C4-2B (cell line): ENCODE data around the gene ZNF620.

Source experiments
- H3K27ac ChIP-seq: fragments of 450-650 bp; 2 replicates; pipeline ENCODE4 v1.5.1; 2017
- ZFX ChIP-seq: fragments of 450-650 bp; IDR thresholded peaks from 2 replicates; pipeline ENCODE4 v1.6.1; 2017
- TF ChIP-seq, protein P1 (sequence below): fragments of 450-650 bp; conservative IDR thresholded peaks from 2 replicates; pipeline ENCODE4 v1.5.1; 2017; ENCODE audit warnings: mild to moderate bottlenecking

Gene ZNF620

DNA sequence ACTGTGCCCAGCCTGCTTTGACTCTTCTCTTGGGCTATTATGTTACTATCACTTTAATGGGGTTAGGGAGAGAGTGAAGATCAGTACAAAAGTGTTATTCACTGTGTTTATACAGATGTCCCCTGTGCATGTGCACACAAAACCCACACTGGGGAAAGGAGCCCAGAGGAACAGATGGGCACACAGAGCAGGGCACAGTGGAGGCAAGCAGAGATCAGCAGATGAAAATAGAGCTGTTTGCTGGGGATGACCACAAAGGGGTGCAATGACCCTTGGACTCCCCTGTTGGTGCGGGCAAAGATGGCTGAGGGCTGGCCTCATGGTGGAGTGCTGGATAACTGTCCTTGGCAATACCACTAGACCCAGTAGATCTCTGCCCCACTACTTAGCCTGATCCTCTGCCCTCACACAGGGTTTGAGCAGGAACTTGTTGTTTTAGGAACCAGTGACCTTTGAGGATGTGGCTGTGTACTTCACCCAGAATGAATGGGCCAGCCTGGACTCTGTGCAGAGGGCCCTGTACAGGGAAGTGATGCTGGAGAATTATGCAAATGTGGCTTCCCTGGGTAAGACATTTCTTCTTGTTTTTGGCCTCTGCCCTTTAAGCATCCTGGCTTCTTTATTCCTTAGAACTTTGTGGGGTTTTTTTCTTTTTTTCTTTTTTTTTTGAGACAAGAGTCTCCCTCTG, 5.3 kb downstream of the ZNF620 start:
- TF ChIP-seq, protein P1, sequence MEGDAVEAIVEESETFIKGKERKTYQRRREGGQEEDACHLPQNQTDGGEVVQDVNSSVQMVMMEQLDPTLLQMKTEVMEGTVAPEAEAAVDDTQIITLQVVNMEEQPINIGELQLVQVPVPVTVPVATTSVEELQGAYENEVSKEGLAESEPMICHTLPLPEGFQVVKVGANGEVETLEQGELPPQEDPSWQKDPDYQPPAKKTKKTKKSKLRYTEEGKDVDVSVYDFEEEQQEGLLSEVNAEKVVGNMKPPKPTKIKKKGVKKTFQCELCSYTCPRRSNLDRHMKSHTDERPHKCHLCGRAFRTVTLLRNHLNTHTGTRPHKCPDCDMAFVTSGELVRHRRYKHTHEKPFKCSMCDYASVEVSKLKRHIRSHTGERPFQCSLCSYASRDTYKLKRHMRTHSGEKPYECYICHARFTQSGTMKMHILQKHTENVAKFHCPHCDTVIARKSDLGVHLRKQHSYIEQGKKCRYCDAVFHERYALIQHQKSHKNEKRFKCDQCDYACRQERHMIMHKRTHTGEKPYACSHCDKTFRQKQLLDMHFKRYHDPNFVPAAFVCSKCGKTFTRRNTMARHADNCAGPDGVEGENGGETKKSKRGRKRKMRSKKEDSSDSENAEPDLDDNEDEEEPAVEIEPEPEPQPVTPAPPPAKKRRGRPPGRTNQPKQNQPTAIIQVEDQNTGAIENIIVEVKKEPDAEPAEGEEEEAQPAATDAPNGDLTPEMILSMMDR = no peak
- no peak for TF ChIP-seq ZFX
- H3K27ac ChIP-seq = no peak overlapping the region

DNA sequence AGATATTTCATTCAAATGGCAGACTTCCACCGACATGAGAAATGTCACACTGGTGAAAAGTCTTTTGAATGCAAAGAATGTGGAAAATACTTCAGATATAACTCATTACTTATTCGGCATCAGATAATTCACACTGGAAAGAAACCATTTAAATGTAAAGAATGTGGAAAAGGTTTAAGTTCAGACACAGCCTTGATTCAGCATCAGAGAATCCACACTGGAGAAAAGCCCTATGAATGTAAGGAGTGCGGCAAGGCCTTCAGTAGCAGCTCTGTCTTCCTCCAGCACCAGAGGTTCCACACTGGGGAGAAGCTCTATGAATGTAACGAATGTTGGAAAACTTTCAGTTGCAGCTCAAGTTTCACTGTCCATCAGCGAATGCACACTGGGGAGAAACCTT, 10.4 kb downstream of the ZNF620 start:
- no peak overlapping the region for H3K27ac ChIP-seq
- no peak for TF ChIP-seq ZFX
- TF ChIP-seq, protein P1 = no peak

DNA sequence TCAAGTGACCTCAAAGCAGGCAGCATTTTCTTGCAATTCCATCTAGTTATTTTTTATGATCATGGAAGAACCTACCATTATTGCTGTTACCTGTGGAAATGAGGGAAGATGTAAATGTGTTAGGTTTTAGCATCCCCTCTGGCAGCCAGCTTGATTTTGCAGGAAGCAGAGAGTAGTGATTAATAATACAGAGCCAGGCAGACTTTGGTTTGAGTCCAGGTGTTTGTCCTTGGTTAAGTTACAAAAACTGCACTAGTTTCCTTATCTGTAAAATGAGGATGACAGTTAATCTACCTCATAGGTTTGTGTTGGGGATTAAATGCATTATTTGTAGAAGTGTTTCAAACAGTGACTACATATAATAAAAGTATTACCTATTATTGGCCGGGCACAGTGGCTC, 12.2 kb downstream of the ZNF620 start:
- H3K27ac ChIP-seq = no peak overlapping the region
- TF ChIP-seq, protein P1 = no peak
- TF ChIP-seq ZFX = no peak

DNA sequence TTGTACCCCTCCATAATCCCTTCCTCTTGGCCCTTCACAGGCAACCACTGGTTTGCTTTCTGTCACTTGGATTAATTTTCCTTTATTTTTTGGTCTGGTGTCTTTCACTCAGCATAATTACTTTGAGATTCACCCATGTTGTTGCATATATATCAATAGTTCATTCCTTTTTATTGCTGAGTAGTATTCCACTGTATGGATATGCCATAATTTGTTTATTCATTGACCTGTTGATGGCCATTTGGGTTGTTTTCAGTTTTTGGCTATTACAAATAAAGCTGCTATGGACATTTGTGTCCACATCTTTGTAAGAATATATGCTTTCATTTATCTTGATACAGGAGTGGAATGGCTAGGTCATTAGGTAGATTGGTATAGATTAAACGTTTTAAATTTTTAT, 13.0 kb downstream of the ZNF620 start:
- H3K27ac ChIP-seq = no peak overlapping the region
- TF ChIP-seq, protein P1 = no peak
- no peak for TF ChIP-seq ZFX

DNA sequence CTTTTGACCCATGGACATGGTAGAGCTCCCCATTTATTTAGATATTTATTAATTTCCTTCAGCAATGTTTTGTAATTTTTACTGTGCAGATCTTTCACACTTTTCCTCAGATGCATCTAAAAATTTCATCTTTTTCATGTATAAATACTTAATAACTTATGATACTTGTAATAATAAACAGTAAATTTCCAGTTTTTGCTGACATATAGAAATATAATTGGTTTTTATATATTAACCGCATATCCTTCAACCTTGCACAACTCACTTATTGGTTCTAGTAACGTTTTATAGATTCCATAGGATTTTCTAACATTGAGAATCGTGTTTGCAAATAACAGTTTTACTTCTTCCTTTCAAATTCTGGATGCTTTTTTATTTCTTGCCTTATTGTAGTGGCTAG, 15.4 kb downstream of the ZNF620 start:
- H3K27ac ChIP-seq = no peak overlapping the region
- no peak for TF ChIP-seq ZFX
- TF ChIP-seq, protein P1 = no peak

DNA sequence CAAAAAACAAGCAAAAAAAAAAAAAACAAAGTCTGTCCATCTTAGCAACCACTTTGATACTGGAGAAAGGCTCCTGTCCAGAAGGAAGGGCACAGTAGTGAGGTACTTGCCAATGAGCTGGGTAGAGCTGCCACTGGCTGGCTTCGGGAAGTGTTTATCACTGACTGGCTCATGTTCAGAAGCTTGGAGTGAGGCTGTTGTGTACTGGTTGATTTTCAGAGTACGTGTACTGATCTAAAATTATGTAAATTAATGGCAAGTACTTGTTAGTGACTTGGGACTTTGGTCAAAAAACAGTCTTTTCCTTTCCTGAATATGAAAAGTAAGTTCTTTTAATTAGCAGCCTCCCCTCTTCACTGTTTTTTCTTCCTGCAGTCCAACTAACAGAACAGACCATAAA, 17.9 kb downstream of the ZNF620 start:
- H3K27ac ChIP-seq = no peak overlapping the region
- no peak for TF ChIP-seq ZFX
- TF ChIP-seq, protein P1 = no peak

DNA sequence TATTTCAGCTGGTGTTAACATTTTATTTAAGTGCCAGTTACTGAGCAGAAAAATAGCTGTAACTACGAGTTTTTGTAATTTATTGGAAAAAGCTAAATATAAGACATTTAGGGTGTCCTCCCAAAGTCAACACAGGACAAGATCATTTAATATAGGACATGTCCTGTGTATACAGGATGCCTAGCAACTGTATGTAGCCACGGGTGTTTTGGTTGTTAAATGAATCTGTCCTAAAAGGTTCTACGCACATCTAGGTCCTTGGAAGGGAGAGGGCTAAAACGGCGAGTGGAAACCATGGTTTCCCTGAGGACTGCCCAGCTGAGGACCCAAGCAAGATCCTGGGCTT, 18.4 kb downstream of the ZNF620 start:
- no peak for TF ChIP-seq ZFX
- TF ChIP-seq, protein P1 = no peak
- H3K27ac ChIP-seq = peak overlapping the region; percentile 73
